Effector memory CD4-positive, alpha-beta T cell (primary cell): ENCODE results near the gene VWA8.

Experiments used
- DNase-seq, 3 donors: peaks; one replicate each; pipeline ENCODE4 v3.0.0-alpha.2; 2020
- H3K27ac ChIP-seq: 2 replicates; pipeline ENCODE4 v1.7.0; 2013; ENCODE audit warnings: mild to moderate bottlenecking, low read length, moderate library complexity; ENCODE audit not compliant: insufficient read depth, poor library complexity, severe bottlenecking
- H3K27me3 ChIP-seq: replicated peaks from 2 replicates; pipeline ENCODE4 v1.7.0; 2013; ENCODE audit warnings: mild to moderate bottlenecking, low read length; ENCODE audit not compliant: insufficient read depth, control insufficient read depth, poor library complexity, severe bottlenecking
- H3K36me3 ChIP-seq: 2 replicates; pipeline ENCODE4 v1.7.0; 2013; ENCODE audit warnings: mild to moderate bottlenecking, low read length, moderate library complexity; ENCODE audit not compliant: control insufficient read depth, insufficient read depth
- H3K4me1 ChIP-seq: 2 replicates; pipeline ENCODE4 v1.7.0; 2013; ENCODE audit warnings: low read length, mild to moderate bottlenecking; ENCODE audit not compliant: control insufficient read depth, insufficient read depth, poor library complexity, severe bottlenecking
- H3K4me3 ChIP-seq: 2 replicates; pipeline ENCODE4 v1.7.0; 2013; ENCODE audit warnings: low read length, low read depth, mild to moderate bottlenecking; ENCODE audit not compliant: insufficient read depth, poor library complexity, severe bottlenecking
- H3K9me3 ChIP-seq: 2 replicates; pipeline ENCODE4 v1.7.0; 2013; ENCODE audit warnings: mild to moderate bottlenecking, low read length, moderate library complexity; ENCODE audit not compliant: control insufficient read depth

Gene VWA8

GRCh38 chr13:41563984-41564365 is 396.9 kb downstream of the VWA8 start:
- H3K4me3 ChIP-seq: no peak overlapping the region
- H3K4me1 ChIP-seq: no peaks in the 10 kb centered on the region
- no peaks in the 10 kb centered on the region for H3K36me3 ChIP-seq
- no peak for DNase-seq
- H3K9me3 ChIP-seq: no peaks in the 10 kb centered on the region
- H3K27me3 ChIP-seq: no peaks in the 10 kb centered on the region
- no peak overlapping the region for H3K27ac ChIP-seq

- no peaks in the 10 kb centered on the region for H3K36me3 ChIP-seq
- no peak for DNase-seq
- no peaks in the 10 kb centered on the region for H3K9me3 ChIP-seq
- no peak overlapping the region for H3K27ac ChIP-seq
- H3K27me3 ChIP-seq: no peaks in the 10 kb centered on the region
- no peak overlapping the region for H3K4me3 ChIP-seq
- no peaks in the 10 kb centered on the region for H3K4me1 ChIP-seq
These were observed 397.4 kb downstream of the VWA8 start for GRCh38 chr13:41563341-41563983.

- no peak for DNase-seq
- H3K27ac ChIP-seq: no peak overlapping the region
These were observed 398.2 kb downstream of the VWA8 start for GRCh38 chr13:41562541-41563178.

GRCh38 chr13:41562083-41562482 is 398.8 kb downstream of the VWA8 start:
- H3K36me3 ChIP-seq: no peaks in the 10 kb centered on the region
- DNase-seq: no peak
- no peaks in the 10 kb centered on the region for H3K27me3 ChIP-seq
- H3K4me3 ChIP-seq: no peak overlapping the region
- H3K4me1 ChIP-seq: no peaks in the 10 kb centered on the region
- no peak overlapping the region for H3K27ac ChIP-seq
- no peaks in the 10 kb centered on the region for H3K9me3 ChIP-seq

More at GRCh38 chr13:41562541-41563178, 398.2 kb downstream of the VWA8 start:
- Histone ChIP-seq H3K9me3 (no peaks in the 10 kb centered on the region), H3K4me1 (no peaks in the 10 kb centered on the region), H3K27me3 (no peaks in the 10 kb centered on the region), H3K4me3 (no peak overlapping the region), H3K36me3 (no peaks in the 10 kb centered on the region)

DNA sequence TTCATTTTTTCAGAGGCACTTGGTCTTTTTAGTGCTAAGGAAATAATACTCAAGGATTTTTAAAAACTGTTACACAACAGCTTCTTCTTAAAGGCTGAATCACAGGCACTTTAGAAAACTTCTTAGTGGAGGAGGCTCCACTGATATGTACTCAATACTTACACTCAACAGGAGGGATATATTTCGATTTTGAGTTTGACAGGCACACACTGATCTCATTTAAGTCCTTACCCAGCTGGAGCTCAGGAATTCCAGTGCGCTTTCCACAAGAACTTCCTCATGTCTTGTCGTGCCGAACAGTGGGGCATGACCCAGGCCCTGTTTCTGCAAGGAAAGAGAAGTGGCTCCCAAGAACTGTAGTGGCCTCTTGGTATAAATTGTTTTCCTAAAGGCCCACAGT is 399.7 kb downstream of the VWA8 start:
- no peak overlapping the region for H3K4me3 ChIP-seq
- DNase-seq: no peak
- no peaks in the 10 kb centered on the region for H3K27me3 ChIP-seq
- no peaks in the 10 kb centered on the region for H3K9me3 ChIP-seq
- no peaks in the 10 kb centered on the region for H3K4me1 ChIP-seq
- H3K36me3 ChIP-seq: no peaks in the 10 kb centered on the region
- no peak overlapping the region for H3K27ac ChIP-seq

- Histone ChIP-seq H3K9me3 (no peaks in the 10 kb centered on the region), H3K27me3 (no peaks in the 10 kb centered on the region), H3K27ac (no peak overlapping the region), H3K36me3 (no peaks in the 10 kb centered on the region), H3K4me3 (no peak overlapping the region), H3K4me1 (no peaks in the 10 kb centered on the region)
- no peak for DNase-seq
These were observed 401.9 kb downstream of the VWA8 start for GRCh38 chr13:41558781-41559560.

DNA sequence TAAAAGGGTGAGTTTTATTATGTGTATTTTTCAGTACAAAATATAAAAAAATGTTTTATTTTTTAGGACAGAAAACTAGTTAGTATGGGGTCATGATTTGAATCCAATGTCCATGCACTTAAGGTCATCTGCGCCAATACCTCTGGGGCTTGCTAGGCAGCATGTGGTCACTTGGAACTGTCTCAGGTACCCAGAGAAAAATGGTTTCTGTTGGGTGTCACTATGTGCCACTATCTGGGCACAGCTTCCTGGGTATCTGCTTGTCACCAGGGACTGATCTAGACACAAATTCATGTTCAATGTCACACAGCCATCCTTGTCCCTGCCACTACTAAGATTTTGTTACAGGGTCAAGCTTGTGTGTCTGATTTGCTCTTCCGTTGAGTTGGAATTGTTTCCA is 403.2 kb downstream of the VWA8 start:
- H3K4me3 ChIP-seq: no peak overlapping the region
- no peak for DNase-seq

DNA sequence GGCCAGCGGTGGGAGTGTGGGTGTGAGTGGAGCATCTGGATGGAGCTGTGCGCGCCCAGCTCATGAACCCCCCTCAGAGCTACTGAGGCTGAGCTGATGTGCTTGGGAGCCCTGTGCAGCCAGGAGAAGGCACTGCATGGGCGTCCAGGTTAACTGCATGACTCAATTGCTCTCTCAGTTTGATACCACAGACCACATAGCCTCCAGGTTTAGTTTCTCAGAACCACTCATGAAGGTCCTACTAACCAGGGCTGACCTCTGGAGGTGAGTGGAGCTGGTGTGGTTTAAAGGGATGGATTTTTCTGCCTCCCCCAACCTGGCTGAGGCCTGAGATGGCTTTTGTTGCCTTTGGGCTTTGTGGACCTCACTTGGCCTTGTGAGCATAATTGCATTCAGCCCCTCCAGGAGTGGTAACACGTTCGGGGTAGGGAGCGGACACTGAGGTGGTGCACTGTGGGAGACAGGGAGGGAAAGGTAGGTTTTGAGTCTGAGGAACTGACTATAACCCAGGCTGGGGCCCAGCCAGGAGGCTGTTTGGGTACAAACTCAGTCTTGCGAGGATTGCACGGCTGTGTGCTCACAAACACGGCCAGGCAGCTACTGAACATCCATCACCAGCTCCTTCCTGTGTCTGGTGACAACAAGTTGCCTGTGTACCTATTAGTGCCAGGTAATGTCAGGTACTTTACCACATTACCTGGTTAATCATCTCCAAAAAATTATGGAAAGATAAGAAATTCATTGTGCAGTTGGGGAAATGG is 406.1 kb downstream of the VWA8 start:
- no peak overlapping the region for H3K4me3 ChIP-seq
- DNase-seq: no peak
- H3K27me3 ChIP-seq: no peaks in the 10 kb centered on the region
- no peaks in the 10 kb centered on the region for H3K4me1 ChIP-seq
- no peaks in the 10 kb centered on the region for H3K9me3 ChIP-seq
- no peaks in the 10 kb centered on the region for H3K36me3 ChIP-seq
- H3K27ac ChIP-seq: no peak overlapping the region

More for the DNA sequence above, 403.2 kb downstream of the VWA8 start:
- no peaks in the 10 kb centered on the region for H3K36me3 ChIP-seq
- H3K27me3 ChIP-seq: no peaks in the 10 kb centered on the region
- no peak overlapping the region for H3K27ac ChIP-seq
- no peaks in the 10 kb centered on the region for H3K9me3 ChIP-seq
- H3K4me1 ChIP-seq: no peaks in the 10 kb centered on the region

DNA sequence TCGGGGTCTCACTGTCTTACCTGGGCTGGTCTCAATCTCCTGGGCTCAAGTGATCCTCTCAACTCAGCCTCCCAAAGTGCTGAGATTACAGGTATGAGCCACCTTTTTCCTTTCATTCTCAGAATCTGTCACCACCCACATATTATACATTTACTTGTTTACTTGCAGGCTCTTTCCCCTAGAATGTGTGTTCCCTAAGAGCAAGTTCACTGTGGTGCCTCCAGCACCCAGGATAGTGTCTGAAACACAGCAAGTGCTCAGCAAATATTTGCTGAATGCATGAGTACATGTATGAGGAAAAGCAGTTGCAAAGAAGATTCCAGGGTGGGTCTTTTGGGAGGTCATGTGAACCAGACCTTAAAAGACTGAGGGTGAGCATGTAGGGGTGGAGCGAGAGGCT is 406.7 kb downstream of the VWA8 start:
- no peak overlapping the region for H3K27ac ChIP-seq
- no peak overlapping the region for H3K4me3 ChIP-seq
- no peaks in the 10 kb centered on the region for H3K27me3 ChIP-seq
- H3K4me1 ChIP-seq: no peaks in the 10 kb centered on the region
- no peaks in the 10 kb centered on the region for H3K9me3 ChIP-seq
- H3K36me3 ChIP-seq: no peaks in the 10 kb centered on the region
- no peak for DNase-seq
